Measurements from ENCODE around the gene ZNF493.

GRCh38 chr19:21466627-21467026 is 69.7 kb downstream of the ZNF493 start:
- TF ChIP-seq CTCF (IDR thresholded peaks at IDR 0.05), result no peak
- no peak for TF ChIP-seq POLR2AphosphoS5 (IDR thresholded peaks at IDR 0.05)

Measured in stomach (tissue), 4 donors.